Measurements from ENCODE around the gene CHN2. TPM values are rescaled to one million over a fixed set of nuclear protein-coding genes. Genes with fewer than 3 reads are reported as not detected.

Gene CHN2
- total RNA-seq, 1 experiment from 2014 or later, result 0.15 TPM

- in situ Hi-C loops (cut with HindIII; ENCODE audit: low pct_unique_long_range_greater_than_20kb, low sequenced_read_pairs), result no loop called here
- ATAC-seq, result no peak
- TF ChIP-seq, protein P1, sequence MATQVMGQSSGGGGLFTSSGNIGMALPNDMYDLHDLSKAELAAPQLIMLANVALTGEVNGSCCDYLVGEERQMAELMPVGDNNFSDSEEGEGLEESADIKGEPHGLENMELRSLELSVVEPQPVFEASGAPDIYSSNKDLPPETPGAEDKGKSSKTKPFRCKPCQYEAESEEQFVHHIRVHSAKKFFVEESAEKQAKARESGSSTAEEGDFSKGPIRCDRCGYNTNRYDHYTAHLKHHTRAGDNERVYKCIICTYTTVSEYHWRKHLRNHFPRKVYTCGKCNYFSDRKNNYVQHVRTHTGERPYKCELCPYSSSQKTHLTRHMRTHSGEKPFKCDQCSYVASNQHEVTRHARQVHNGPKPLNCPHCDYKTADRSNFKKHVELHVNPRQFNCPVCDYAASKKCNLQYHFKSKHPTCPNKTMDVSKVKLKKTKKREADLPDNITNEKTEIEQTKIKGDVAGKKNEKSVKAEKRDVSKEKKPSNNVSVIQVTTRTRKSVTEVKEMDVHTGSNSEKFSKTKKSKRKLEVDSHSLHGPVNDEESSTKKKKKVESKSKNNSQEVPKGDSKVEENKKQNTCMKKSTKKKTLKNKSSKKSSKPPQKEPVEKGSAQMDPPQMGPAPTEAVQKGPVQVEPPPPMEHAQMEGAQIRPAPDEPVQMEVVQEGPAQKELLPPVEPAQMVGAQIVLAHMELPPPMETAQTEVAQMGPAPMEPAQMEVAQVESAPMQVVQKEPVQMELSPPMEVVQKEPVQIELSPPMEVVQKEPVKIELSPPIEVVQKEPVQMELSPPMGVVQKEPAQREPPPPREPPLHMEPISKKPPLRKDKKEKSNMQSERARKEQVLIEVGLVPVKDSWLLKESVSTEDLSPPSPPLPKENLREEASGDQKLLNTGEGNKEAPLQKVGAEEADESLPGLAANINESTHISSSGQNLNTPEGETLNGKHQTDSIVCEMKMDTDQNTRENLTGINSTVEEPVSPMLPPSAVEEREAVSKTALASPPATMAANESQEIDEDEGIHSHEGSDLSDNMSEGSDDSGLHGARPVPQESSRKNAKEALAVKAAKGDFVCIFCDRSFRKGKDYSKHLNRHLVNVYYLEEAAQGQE (IDR thresholded peaks at IDR 0.05; ENCODE audit: insufficient read depth in 1 of 2, low read depth in 2 of 2, low read length in 1 of 2), result no peak
- no peak for TF ChIP-seq POLR2AphosphoS5 (IDR thresholded peaks at IDR 0.05; ENCODE audit: low read depth, low read length)
- TF ChIP-seq, protein P2, sequence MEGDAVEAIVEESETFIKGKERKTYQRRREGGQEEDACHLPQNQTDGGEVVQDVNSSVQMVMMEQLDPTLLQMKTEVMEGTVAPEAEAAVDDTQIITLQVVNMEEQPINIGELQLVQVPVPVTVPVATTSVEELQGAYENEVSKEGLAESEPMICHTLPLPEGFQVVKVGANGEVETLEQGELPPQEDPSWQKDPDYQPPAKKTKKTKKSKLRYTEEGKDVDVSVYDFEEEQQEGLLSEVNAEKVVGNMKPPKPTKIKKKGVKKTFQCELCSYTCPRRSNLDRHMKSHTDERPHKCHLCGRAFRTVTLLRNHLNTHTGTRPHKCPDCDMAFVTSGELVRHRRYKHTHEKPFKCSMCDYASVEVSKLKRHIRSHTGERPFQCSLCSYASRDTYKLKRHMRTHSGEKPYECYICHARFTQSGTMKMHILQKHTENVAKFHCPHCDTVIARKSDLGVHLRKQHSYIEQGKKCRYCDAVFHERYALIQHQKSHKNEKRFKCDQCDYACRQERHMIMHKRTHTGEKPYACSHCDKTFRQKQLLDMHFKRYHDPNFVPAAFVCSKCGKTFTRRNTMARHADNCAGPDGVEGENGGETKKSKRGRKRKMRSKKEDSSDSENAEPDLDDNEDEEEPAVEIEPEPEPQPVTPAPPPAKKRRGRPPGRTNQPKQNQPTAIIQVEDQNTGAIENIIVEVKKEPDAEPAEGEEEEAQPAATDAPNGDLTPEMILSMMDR (IDR thresholded peaks at IDR 0.05), result no peak
- TF ChIP-seq SIN3A (IDR thresholded peaks at IDR 0.05; ENCODE audit: borderline replicate concordance, insufficient read depth, low read depth, low read length), result no peak
- no peak for TF ChIP-seq TCF7L2 (IDR thresholded peaks at IDR 0.05; ENCODE audit: low read depth, low read length)
- BruUV-seq (replicated peaks), result no TSS peak
- Histone ChIP-seq H3K36me3 (ENCODE audit: control insufficient read depth, insufficient read depth, low read length) (no peaks in the 10 kb centered on the region), H3K4me1 (ENCODE audit: control insufficient read depth, insufficient read depth, low read length) (no peaks in the 10 kb centered on the region), H3K4me3 (ENCODE audit: low read depth in 2 of 2, low read length in 2 of 2) (no peak overlapping the region), H3K27ac (ENCODE audit: low read length) (no peak overlapping the region), H3K9me3 (ENCODE audit: control insufficient read depth, insufficient read depth, low read depth, low read length) (no peaks in the 10 kb centered on the region), H3K27me3 (ENCODE audit: control insufficient read depth, insufficient read depth, low read length) (peaks cover 10% of the 10 kb centered on the region)
- DNase-seq (ENCODE audit: low read depth, low spot score), result no peak
- intact Hi-C loops (cut with micrococcal nuclease; ENCODE audit: unreplicated experiment), result no loop called here
- ChIA-PET POLR2A (no interaction called here), CTCF (interaction anchor here (1.2 kb wide), 1 partner anchor 487 kb away, joined by 4 read pairs; no protein-coding TSS in a partner anchor)
Observed at GRCh38 chr7:29414216-29414615, 219.6 kb downstream of the CHN2 start.

- intact Hi-C loops (cut with micrococcal nuclease; ENCODE audit: unreplicated experiment) (no loop called here), in situ Hi-C loops (cut with HindIII; ENCODE audit: low pct_unique_long_range_greater_than_20kb, low sequenced_read_pairs) (no loop called here)
- no peak overlapping the region for H3K27ac ChIP-seq (ENCODE audit: low read length)
- no peak overlapping the region for H3K4me3 ChIP-seq (ENCODE audit: low read depth in 2 of 2, low read length in 2 of 2)
- H3K27me3 ChIP-seq (ENCODE audit: control insufficient read depth, insufficient read depth, low read length), result peaks cover 10% of the 10 kb centered on the region
- ChIA-PET CTCF (interaction anchor here (0.6 kb wide), 1 partner anchor 525 kb away, joined by 4 read pairs; no protein-coding TSS in a partner anchor), POLR2A (interaction anchor here (0.6 kb wide), 1 partner anchor 489 kb away, joined by 15 read pairs; no protein-coding TSS in a partner anchor)
- DNase-seq (ENCODE audit: low read depth, low spot score) (no peak), ATAC-seq (no peak)
- TF ChIP-seq, protein P1 (IDR thresholded peaks at IDR 0.05; ENCODE audit: insufficient read depth in 1 of 2, low read depth in 2 of 2, low read length in 1 of 2), result no peak
- TF ChIP-seq SIN3A (IDR thresholded peaks at IDR 0.05; ENCODE audit: borderline replicate concordance, insufficient read depth, low read depth, low read length), result no peak
- TF ChIP-seq, protein P2 (IDR thresholded peaks at IDR 0.05), result no peak
- no peak for TF ChIP-seq TCF7L2 (IDR thresholded peaks at IDR 0.05; ENCODE audit: low read depth, low read length)
- no peak for TF ChIP-seq POLR2AphosphoS5 (IDR thresholded peaks at IDR 0.05; ENCODE audit: low read depth, low read length)
- BruUV-seq (replicated peaks), result no TSS peak
- no peaks in the 10 kb centered on the region for H3K36me3 ChIP-seq (ENCODE audit: control insufficient read depth, insufficient read depth, low read length)
- no peaks in the 10 kb centered on the region for H3K4me1 ChIP-seq (ENCODE audit: control insufficient read depth, insufficient read depth, low read length)
- H3K9me3 ChIP-seq (ENCODE audit: control insufficient read depth, insufficient read depth, low read depth, low read length), result no peaks in the 10 kb centered on the region
Observed at GRCh38 chr7:29415215-29415614, 220.6 kb downstream of the CHN2 start.

Data from Panc1 (cell line).